IMR-90 (cell line): ENCODE measurements around the gene JPH3. TPM values are rescaled to one million over a fixed set of nuclear protein-coding genes. Genes with fewer than 3 reads are reported as not detected.

Experiments
- ATAC-seq: fragments of 200-7000 bp; cut with Tn5 transposase; 2 replicates; pipeline ENCODE4 v1.9.1; 2020; ENCODE audit warnings: low read depth, mild to moderate bottlenecking, moderate library complexity
- BruUV-seq: library from RNA; stranded (reverse); fragments of 400-500 nt; replicated peaks from 2 replicates; lab custom pipeline; 2021; lab: Mats Ljungman, UMichigan
- CTCF ChIA-PET: fragments of 300-600 bp; formaldehyde crosslinking; extraction: SDS; loops from one replicate; lab custom pipeline; 2021; ENCODE audit warnings: antibody characterized with exemption; lab: Yijun Ruan, JAX
- POLR2A ChIA-PET: fragments of 300-600 bp; sonication (Branson Sonifier 250); formaldehyde crosslinking; loops from one replicate; lab custom pipeline; 2022; ENCODE audit warnings: antibody characterized with exemption; ENCODE audit not compliant: unreplicated experiment; lab: Charles Lee
- DNase-seq: peaks from one replicate; pipeline ENCODE4 v3.0.0; 2013
- H2AFZ ChIP-seq: replicated peaks from 2 replicates; pipeline ENCODE3; 2013; ENCODE audit warnings: low read length, mild to moderate bottlenecking; ENCODE audit not compliant: poor library complexity
- H2AK5ac ChIP-seq: 2 replicates; pipeline ENCODE4 v1.6.1; 2013; ENCODE audit warnings: low read depth, low read length, inconsistent platforms
- H2AK9ac ChIP-seq: replicated peaks from 2 replicates; pipeline ENCODE3; 2013; ENCODE audit warnings: mild to moderate bottlenecking, low read depth, low read length, moderate library complexity; ENCODE audit not compliant: poor library complexity
- H2BK120ac ChIP-seq: 2 replicates; pipeline ENCODE4 v1.6.1; 2013; ENCODE audit warnings: low read depth, low read length, inconsistent platforms
- H2BK15ac ChIP-seq: 3 replicates; pipeline ENCODE4 v1.6.1; 2013; ENCODE audit warnings: low read depth, low read length, inconsistent platforms
- H2BK20ac ChIP-seq: 2 replicates; pipeline ENCODE4 v1.6.1; 2013; ENCODE audit warnings: low read depth, mild to moderate bottlenecking, inconsistent platforms, low read length, moderate library complexity
- H2BK5ac ChIP-seq: 2 replicates; pipeline ENCODE4 v1.6.1; 2013; ENCODE audit warnings: mild to moderate bottlenecking, low read depth, low read length, inconsistent platforms; ENCODE audit not compliant: poor library complexity, severe bottlenecking
- H3K14ac ChIP-seq: replicated peaks from 2 replicates; pipeline ENCODE4 v1.6.1; 2013; ENCODE audit warnings: low read depth, low read length, inconsistent platforms
- H3K18ac ChIP-seq: 2 replicates; pipeline ENCODE4 v1.6.1; 2013; ENCODE audit warnings: low read depth, low read length, control low read depth
- H3K23ac ChIP-seq: 2 replicates; pipeline ENCODE4 v1.6.1; 2013; ENCODE audit warnings: low read depth, low read length, inconsistent platforms
- H3K27ac ChIP-seq: 2 replicates; pipeline ENCODE4 v1.5.1; 2013; ENCODE audit warnings: mild to moderate bottlenecking, control low read depth, low read length; ENCODE audit not compliant: insufficient read depth
- H3K27me3 ChIP-seq: 2 replicates; pipeline ENCODE4 v1.6.1; 2013; ENCODE audit warnings: low read length; ENCODE audit not compliant: control insufficient read depth, insufficient read depth
- H3K36me3 ChIP-seq: 2 replicates; pipeline ENCODE4 v1.6.1; 2013; ENCODE audit warnings: low read length, mixed read lengths; ENCODE audit not compliant: control insufficient read depth, insufficient read depth
- H3K4ac ChIP-seq: 2 replicates; pipeline ENCODE4 v1.6.1; 2013; ENCODE audit warnings: low read depth, low read length, inconsistent platforms
- H3K4me1 ChIP-seq: 2 replicates; pipeline ENCODE4 v1.6.1; 2013; ENCODE audit warnings: low read length, mixed read lengths; ENCODE audit not compliant: control insufficient read depth, insufficient read depth
- H3K4me2 ChIP-seq: 2 replicates; pipeline ENCODE4 v1.6.1; 2013; ENCODE audit warnings: low read depth, mild to moderate bottlenecking, control low read depth, low read length, moderate library complexity
- H3K4me3 ChIP-seq: 2 replicates; pipeline ENCODE4 v1.5.1; 2013; ENCODE audit warnings: low read depth, mild to moderate bottlenecking, control low read depth, low read length, moderate library complexity; ENCODE audit not compliant: insufficient read depth
- H3K56ac ChIP-seq: 2 replicates; pipeline ENCODE4 v1.6.1; 2013; ENCODE audit warnings: low read length, inconsistent platforms; ENCODE audit not compliant: insufficient read depth; ENCODE audit errors: extremely low read depth
- H3K79me1 ChIP-seq, 2 experiments: 2 replicates each; pipeline ENCODE4 v1.6.1; 2013; ENCODE audit warnings: low read length in 2 of 2, inconsistent platforms in 1 of 2, low read depth in 1 of 2
- H3K9ac ChIP-seq: 2 replicates; pipeline ENCODE4 v1.6.1; 2013; ENCODE audit warnings: low read depth, low read length, control low read depth
- H3K9me1 ChIP-seq: 2 replicates; pipeline ENCODE4 v1.6.1; 2013; ENCODE audit warnings: low read length, inconsistent platforms; ENCODE audit not compliant: insufficient read depth
- H3K9me3 ChIP-seq: 2 replicates; pipeline ENCODE4 v1.6.1; 2013; ENCODE audit warnings: low read length; ENCODE audit not compliant: control insufficient read depth, insufficient read depth
- H4K20me1 ChIP-seq: 2 replicates; pipeline ENCODE4 v1.6.1; 2013; ENCODE audit warnings: low read length, inconsistent platforms; ENCODE audit not compliant: insufficient read depth
- H4K5ac ChIP-seq: 2 replicates; pipeline ENCODE4 v1.6.1; 2013; ENCODE audit warnings: mild to moderate bottlenecking, low read depth, low read length, control low read depth
- H4K8ac ChIP-seq, 2 experiments: 2 replicates each; pipeline ENCODE4 v1.6.1; 2013; ENCODE audit warnings: low read depth in 2 of 2, low read length in 2 of 2, control low read depth in 1 of 2, inconsistent platforms in 1 of 2
- H4K91ac ChIP-seq: 2 replicates; pipeline ENCODE4 v1.6.1; 2013; ENCODE audit warnings: low read depth, low read length, inconsistent platforms; ENCODE audit not compliant: insufficient read depth
- CTCF ChIP-seq: conservative IDR thresholded peaks from 2 replicates; pipeline ENCODE4 v1.5.1; 2012; ENCODE audit warnings: mild to moderate bottlenecking, low read depth, low read length, improper control_type of control experiment
- RCOR1 ChIP-seq: IDR thresholded peaks from 2 replicates; pipeline ENCODE4 v1.6.1; 2012; ENCODE audit warnings: mild to moderate bottlenecking, low read length, improper control_type of control experiment; ENCODE audit not compliant: insufficient replicate concordance
- WGBS, 2 experiments: methylation state at CpG; one replicate each; pipeline versions ENCODE4 v1.1.5 to v1.1.7; 2013; ENCODE audit warnings: missing lambda C conversion rate in 2 of 2; ENCODE audit not compliant: insufficient read length in 1 of 2; ENCODE audit errors: extremely low coverage in 2 of 2; 5-methylcytosine and 5-hydroxymethylcytosine counted together
- dilution Hi-C: fragments of 300-500 bp; cut with HindIII; formaldehyde crosslinking; loops from one replicate; pipeline ENCODE4 v1.14.3; 2018; ENCODE audit warnings: low sequenced_read_pairs; ENCODE audit not compliant: unreplicated experiment
- in situ Hi-C: fragments of 300-500 bp; cut with MboI; formaldehyde crosslinking; loops from 3 replicates; pipeline ENCODE4 v1.14.3; 2019; ENCODE audit warnings: low sequenced_read_pairs, inconsistent platforms, mixed read lengths
- intact Hi-C: fragments of 100-400 bp; cut with micrococcal nuclease; formaldehyde crosslinking; loops from 2 replicates; pipeline ENCODE4 v1.10.0; 2022
- polyA plus RNA-seq, 3 experiments: library from polyadenylated mRNA; depleted of rRNA; stranded (reverse); fragments of >200 nt; gene quantifications; 2 replicates each; pipeline ENCODE4 v1.2.3, GENCODE V29; 2012; ENCODE audit warnings: low replicate concordance in 1 of 3
- total RNA-seq: library from RNA; depleted of rRNA; stranded (reverse); fragments of >200 nt; gene quantifications from 2 replicates; pipeline ENCODE4 v1.2.3, GENCODE V29; 2012

The JPH3 gene
- total and polyA plus RNA-seq, 2 of the 4 experiments (the other 2 are of a cell fraction) = 0.03 TPM; not detected in 1

GRCh38 chr16:87636050-87636684 lies 33.9 kb downstream of the JPH3 start (continued):
- peak; percentile 79 for TF ChIP-seq CTCF

GRCh38 chr16:87636741-87637140 lies 34.4 kb downstream of the JPH3 start:
- H2BK20ac ChIP-seq = no peak overlapping the region
- intact Hi-C loops (loop anchor here (1.0 to 10.0 kb wide), 5 partner anchors 48 to 1072 kb away; partner anchors contain the start of genes C16orf95 and FOXC2), in situ Hi-C loops (loop anchor here (5.0 to 10.0 kb wide), 2 partner anchors 219 to 312 kb away; no protein-coding TSS in a partner anchor), dilution Hi-C loops (no loop called here)
- no peaks in the 10 kb centered on the region for H3K36me3 ChIP-seq
- H2AFZ ChIP-seq = peak overlapping the region; percentile 79
- no peaks in the 10 kb centered on the region for H3K4me1 ChIP-seq
- peaks cover 40% of the 10 kb centered on the region for H3K27me3 ChIP-seq
- POLR2A ChIA-PET = no interaction called here
- H3K9ac ChIP-seq = no peak overlapping the region
- no peaks in the 10 kb centered on the region for H3K79me1 ChIP-seq
- H2BK15ac ChIP-seq = no peak overlapping the region
- no peak overlapping the region for H3K4ac ChIP-seq
- no peak overlapping the region for H2BK5ac ChIP-seq
- no peak overlapping the region for H2BK120ac ChIP-seq
- no peak overlapping the region for H4K8ac ChIP-seq
- no peak overlapping the region for H3K14ac ChIP-seq
- no peak for DNase-seq
- no peak overlapping the region; the same call in 1 of the 2 replicates for H3K4me2 ChIP-seq
- no TSS peak for BruUV-seq
- H4K91ac ChIP-seq = no peak overlapping the region
- no peak overlapping the region for H3K23ac ChIP-seq
- WGBS, 2 experiments = 82% methylated on average over 19 of the region's 22 CpGs; no CpG with 5 or more reads in 1 of the 2 experiments
- no peak overlapping the region for H2AK5ac ChIP-seq
- no peak overlapping the region for H3K56ac ChIP-seq
- no peak overlapping the region for H4K5ac ChIP-seq
- CTCF ChIA-PET = interaction anchor here (0.7 to 2.8 kb wide), 13 partner anchors 9 to 248 kb away, joined by 3 to 10 read pairs (median 4); no protein-coding TSS in a partner anchor
- TF ChIP-seq RCOR1 (no peak), CTCF (no peak)
- H3K9me3 ChIP-seq = no peaks in the 10 kb centered on the region
- no peak overlapping the region for H3K4me3 ChIP-seq
- no peaks in the 10 kb centered on the region for H3K9me1 ChIP-seq
- no peak overlapping the region for H2AK9ac ChIP-seq
- H4K20me1 ChIP-seq = no peaks in the 10 kb centered on the region
- no peak overlapping the region for H3K27ac ChIP-seq
- ATAC-seq = no peak; the same call in 1 of the 2 replicates
- H3K18ac ChIP-seq = no peak overlapping the region
